Prostate gland (tissue), 2 donors: ENCODE data around the gene SUMF2.

Source experiments
- CTCF ChIP-seq, 4 experiments: fragments of 200-600 bp in 2 of 4; fragments of 450-650 bp in 2 of 4; sonication (generic) in 2 of 4; IDR thresholded peaks; 1 replicate in 3 of 4; 2 replicates in 1 of 4; pipeline ENCODE4 v1.5.1; 2016 to 2019; ENCODE audit warnings: antibody characterized with exemption in 4 of 4, mild to moderate bottlenecking in 2 of 4, moderate library complexity in 2 of 4
- POLR2A ChIP-seq: fragments of 450-650 bp; IDR thresholded peaks from one replicate; pipeline ENCODE4 v1.6.1; 2016; ENCODE audit warnings: antibody characterized with exemption, mild to moderate bottlenecking
- POLR2AphosphoS5 ChIP-seq: sonication (generic); formaldehyde crosslinking; IDR thresholded peaks from one replicate; pipeline ENCODE4 v1.6.1; 2017; ENCODE audit warnings: antibody characterized with exemption

- TF ChIP-seq CTCF (IDR thresholded peaks at IDR 0.05): no peak
- TF ChIP-seq POLR2A: no peak
- no peak for TF ChIP-seq POLR2AphosphoS5
These were observed 51.9 kb downstream of the SUMF2 start, which contains the start of gene NUPR2 for GRCh38 chr7:56115852-56116538.
